Esophagus squamous epithelium (tissue), 5 donors: ENCODE data around the gene BSPRY. TPM values are rescaled to one million over a fixed set of nuclear protein-coding genes. Genes with fewer than 3 reads are reported as not detected.
A peak's percentile ranks its signal among the peaks of the same experiment; 100 is the strongest.

Experiments
- DNase-seq: peaks from one replicate; lab custom pipeline; 2025; lab: John Stamatoyannopoulos, UW
- H3K27ac ChIP-seq, 4 donors: fragments of 200-600 bp; sonication (generic); one replicate each; pipeline ENCODE4 v1.5.1; 2016 to 2019; ENCODE audit warnings: mild to moderate bottlenecking in 1 of 4
- H3K27me3 ChIP-seq, 4 donors: fragments of 200-600 bp; sonication (generic); 1 replicate in 3 of 4; 2 replicates in 1 of 4; pipeline versions ENCODE4 v1.5.1 to v1.6.0; 2017 to 2021; ENCODE audit warnings: antibody characterized with exemption in 1 of 4
- H3K36me3 ChIP-seq, 3 donors: fragments of 200-600 bp; sonication (generic); one replicate each; pipeline ENCODE4 v1.5.1; 2016 to 2019
- H3K4me1 ChIP-seq, 3 donors: fragments of 200-600 bp; sonication (generic); one replicate each; pipeline ENCODE4 v1.5.1; 2017 to 2019
- H3K4me3 ChIP-seq, 4 donors: fragments of 200-600 bp; sonication (generic); 1 replicate in 3 of 4; 2 replicates in 1 of 4; pipeline ENCODE4 v1.5.1; 2016 to 2019; ENCODE audit warnings: mild to moderate bottlenecking in 2 of 4, moderate library complexity in 1 of 4
- H3K9me3 ChIP-seq, 3 donors: fragments of 200-600 bp; sonication (generic); one replicate each; pipeline ENCODE4 v1.5.1; 2016 to 2019
- CTCF ChIP-seq, 6 experiments: fragments of 450-650 bp in 4 of 6; fragments of 200-600 bp in 2 of 6; sonication (generic) in 2 of 6; IDR thresholded peaks; one replicate each; pipeline ENCODE4 v1.5.1; 2016 to 2019; ENCODE audit warnings: antibody characterized with exemption in 6 of 6, mild to moderate bottlenecking in 4 of 6, moderate library complexity in 4 of 6
- POLR2A ChIP-seq, 4 donors: fragments of 450-650 bp; IDR thresholded peaks; one replicate each; pipeline ENCODE4 v1.6.1; 2017; ENCODE audit warnings: antibody characterized with exemption in 4 of 4, mild to moderate bottlenecking in 4 of 4, moderate library complexity in 3 of 4
- WGBS, 2 donors: methylation state at CpG; one replicate each; pipeline ENCODE4 v1.1.5; 2018; 5-methylcytosine and 5-hydroxymethylcytosine counted together
- intact Hi-C: fragments of 100-400 bp; cut with DNase I; formaldehyde crosslinking; loops from one replicate; pipeline ENCODE4 v1.15.0; 2022
- total RNA-seq, 4 donors: library from RNA; depleted of rRNA; stranded (reverse); fragments of >200 nt; gene quantifications; one replicate each; pipeline ENCODE4 v1.1.0, GENCODE V29; 2016
- donor health status: DM: yes; HTN: yes; CAD: no.

BSPRY gene
- total RNA-seq, 4 donors from 2014 or later = 18.1 to 50.1 (median 37.6) TPM

GRCh38 chr9:113395000-113395861 lies 45.9 kb downstream of the BSPRY start:
- H3K36me3 ChIP-seq = peaks cover 16 to 55% (median 19%) of the 10 kb centered on the region in 3 donors
- intact Hi-C loops = no loop called here
- H3K4me3 ChIP-seq = no peak overlapping the region
- peaks cover 10 to 35% (median 25%) of the 10 kb centered on the region in 3 donors for H3K4me1 ChIP-seq
- no peaks in the 10 kb centered on the region for H3K27me3 ChIP-seq
- no peak overlapping the region for H3K27ac ChIP-seq
- no peak for TF ChIP-seq POLR2A (IDR thresholded peaks at IDR 0.05)
- no peak for TF ChIP-seq CTCF (IDR thresholded peaks at IDR 0.05)
- H3K9me3 ChIP-seq = no peaks in the 10 kb centered on the region
- DNase-seq = no peak
- 94 to 95% methylated on average over 9 of the region's 9 CpGs for WGBS, 2 donors

GRCh38 chr9:113397203-113397631 lies 47.9 kb downstream of the BSPRY start:
- intact Hi-C loops = no loop called here
- Histone ChIP-seq H3K27me3 (no peaks in the 10 kb centered on the region), H3K4me1 (peaks cover 10 to 53% (median 33%) of the 10 kb centered on the region in 3 donors), H3K9me3 (no peaks in the 10 kb centered on the region), H3K36me3 (peaks cover 0 to 35% (median 0%) of the 10 kb centered on the region in 3 donors), H3K27ac (no peak overlapping the region), H3K4me3 (no peak overlapping the region)
- no peak for DNase-seq
- WGBS, 2 donors = 68 to 88% methylated on average over 3 of the region's 3 CpGs
- no peak for TF ChIP-seq CTCF (IDR thresholded peaks at IDR 0.05)
- TF ChIP-seq POLR2A (IDR thresholded peaks at IDR 0.05) = no peak

GRCh38 chr9:113398796-113399195 lies 49.5 kb downstream of the BSPRY start:
- peak overlapping the region in 3 of 4 donors; percentile 49 to 87 (median 79) for H3K27ac ChIP-seq
- no peak overlapping the region for H3K4me3 ChIP-seq
- no peak for DNase-seq
- peaks cover 0 to 19% (median 0%) of the 10 kb centered on the region in 3 donors for H3K36me3 ChIP-seq
- intact Hi-C loops = no loop called here
- no peak for TF ChIP-seq CTCF (IDR thresholded peaks at IDR 0.05)
- TF ChIP-seq POLR2A (IDR thresholded peaks at IDR 0.05) = no peak
- no peaks in the 10 kb centered on the region for H3K9me3 ChIP-seq
- peaks cover 10 to 54% (median 33%) of the 10 kb centered on the region in 3 donors for H3K4me1 ChIP-seq
- 82 to 94% methylated on average over 4 to 5 of the region's 5 CpGs for WGBS, 2 donors
- no peaks in the 10 kb centered on the region for H3K27me3 ChIP-seq

DNA sequence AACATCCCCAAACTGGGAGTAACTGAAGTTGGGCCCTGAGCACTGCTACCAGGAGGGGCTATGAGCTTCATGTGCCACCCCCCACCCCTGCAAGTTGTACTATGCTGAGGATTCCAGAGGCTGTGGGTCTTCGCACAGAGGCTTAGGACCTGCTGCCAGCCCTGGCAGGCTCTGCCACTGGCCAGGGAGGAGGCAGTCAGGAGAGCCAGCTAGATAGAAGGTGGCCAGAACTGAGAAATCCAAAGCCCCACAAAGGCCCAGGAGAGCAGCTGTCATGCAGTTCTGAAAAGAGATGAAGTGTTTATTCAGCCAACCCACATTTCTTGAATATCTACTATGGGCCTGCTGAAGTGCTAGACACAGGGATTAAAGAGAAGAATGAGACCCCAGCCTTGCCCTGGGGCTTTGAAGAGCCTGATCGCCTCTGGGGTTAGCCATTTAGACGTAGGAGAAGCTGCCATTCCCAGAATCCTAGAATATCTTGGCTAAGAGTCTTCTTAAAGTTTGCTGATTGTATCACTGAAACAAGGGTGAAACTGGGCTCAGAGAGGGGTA lies 50.4 kb downstream of the BSPRY start:
- 52 to 69% methylated on average over 3 of the region's 3 CpGs for WGBS, 2 donors
- H3K27ac ChIP-seq = peak overlapping the region; percentile 5 to 87 (median 80)
- H3K27me3 ChIP-seq = no peaks in the 10 kb centered on the region
- H3K4me3 ChIP-seq = peak overlapping the region in 2 of 4 donors; percentile 78 to 93
- TF ChIP-seq CTCF (IDR thresholded peaks at IDR 0.05) = no peak
- intact Hi-C loops = no loop called here
- no peaks in the 10 kb centered on the region for H3K9me3 ChIP-seq
- peaks cover 0 to 10% (median 0%) of the 10 kb centered on the region in 3 donors for H3K36me3 ChIP-seq
- H3K4me1 ChIP-seq = peaks cover 10 to 54% (median 33%) of the 10 kb centered on the region in 3 donors
- DNase-seq = no peak
